Body of pancreas (tissue), 4 donors: Measurements from ENCODE around the gene CHST3. TPM values are rescaled to one million over a fixed set of nuclear protein-coding genes. Genes with fewer than 3 reads are reported as not detected.
A peak's percentile ranks its signal among the peaks of the same experiment; 100 is the strongest.

ENCODE experiments used
- ATAC-seq: fragments of 150-250 bp; one replicate; pipeline ENCODE4 v1.9.1; 2016
- DNase-seq, 4 donors: peaks; one replicate each; pipeline ENCODE4 v3.0.0-alpha.2; 2019
- H3K27ac ChIP-seq, 4 donors: fragments of 200-600 bp; sonication (generic); 1 replicate in 3 of 4; 2 replicates in 1 of 4; pipeline versions ENCODE4 v1.5.1 to v1.6.1; 2016 to 2019; ENCODE audit warnings: mild to moderate bottlenecking in 1 of 4, mixed read lengths in 1 of 4, moderate library complexity in 1 of 4
- H3K27me3 ChIP-seq, 2 donors: fragments of 200-600 bp; sonication (generic); one replicate each; pipeline ENCODE4 v1.6.0; 2016; ENCODE audit warnings: mild to moderate bottlenecking in 1 of 2
- H3K36me3 ChIP-seq, 2 donors: fragments of 200-600 bp; sonication (generic); replicated peaks in 1 of 2; 2 replicates each; pipeline ENCODE4 v1.5.1; 2016; ENCODE audit warnings: low read depth in 2 of 2; ENCODE audit not compliant: insufficient read depth in 1 of 2
- H3K4me1 ChIP-seq: fragments of 200-600 bp; sonication (generic); one replicate; pipeline ENCODE4 v1.6.0; 2016
- H3K4me3 ChIP-seq, 2 donors: fragments of 200-600 bp; sonication (generic); 1 replicate in 1 of 2; 2 replicates in 1 of 2; pipeline ENCODE4 v1.5.1; 2016 to 2019
- H3K9me3 ChIP-seq, 3 donors: fragments of 200-600 bp; sonication (generic); 1 replicate in 2 of 3; 2 replicates in 1 of 3; pipeline ENCODE4 v1.5.1; 2016
- POLR2A ChIP-seq, 3 donors: fragments of 450-650 bp; IDR thresholded peaks; one replicate each; pipeline ENCODE4 v1.6.1; 2016; ENCODE audit warnings: antibody characterized with exemption in 3 of 3, mild to moderate bottlenecking in 2 of 3
- WGBS, 2 donors: methylation state at CpG; one replicate each; pipeline ENCODE4 v1.1.5; 2017; 5-methylcytosine and 5-hydroxymethylcytosine counted together
- intact Hi-C: fragments of 100-400 bp; cut with DNase I; formaldehyde crosslinking; loops from one replicate; pipeline ENCODE4 v1.15.1; 2023
- total RNA-seq, 2 donors: library from RNA; depleted of rRNA; stranded (reverse); fragments of >200 nt; gene quantifications; one replicate each; pipeline ENCODE4 v1.1.0, GENCODE V29; 2016
- TF ChIP-seq, protein P1 (sequence below), 7 experiments: fragments of 450-650 bp in 4 of 7; fragments of 200-600 bp in 3 of 7; sonication (generic) in 3 of 7; IDR thresholded peaks; one replicate each; pipeline ENCODE4 v1.5.1; 2016 to 2019; ENCODE audit warnings: antibody characterized with exemption in 7 of 7

The CHST3 gene
- total RNA-seq, 2 donors from 2014 or later = 8.6 to 19.4 TPM

DNA sequence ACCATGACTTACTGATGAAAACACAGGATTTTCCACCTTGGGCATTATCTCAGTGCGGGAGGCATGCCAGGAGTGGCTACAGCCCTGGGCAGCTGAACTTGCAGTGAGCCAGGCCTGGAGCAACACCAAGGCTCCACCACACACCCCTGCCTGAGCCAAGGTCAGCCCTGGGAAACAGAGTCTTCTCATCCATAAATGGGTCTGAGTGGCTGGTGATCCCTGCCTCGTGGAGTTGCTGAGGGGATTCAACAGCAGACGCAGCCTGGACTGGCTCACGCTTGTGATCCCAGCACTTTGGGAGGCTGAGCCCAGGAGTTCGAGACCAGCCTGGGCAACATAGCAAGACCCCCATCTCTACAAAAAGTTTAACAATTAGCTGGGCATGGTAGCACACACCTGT lies 91.9 kb downstream of the CHST3 start:
- Histone ChIP-seq H3K9me3 (no peaks in the 10 kb centered on the region), H3K4me3 (no peak overlapping the region), H3K36me3 (no peaks in the 10 kb centered on the region), H3K27ac (peak overlapping the region in 3 of 4 donors; percentile 63 to 85 (median 69)), H3K4me1 (peaks cover 26% of the 10 kb centered on the region), H3K27me3 (no peaks in the 10 kb centered on the region)
- WGBS, 2 donors = 26 to 55% methylated on average over 3 to 5 of the region's 5 CpGs
- ATAC-seq = peak; percentile 87
- TF ChIP-seq, protein P1, sequence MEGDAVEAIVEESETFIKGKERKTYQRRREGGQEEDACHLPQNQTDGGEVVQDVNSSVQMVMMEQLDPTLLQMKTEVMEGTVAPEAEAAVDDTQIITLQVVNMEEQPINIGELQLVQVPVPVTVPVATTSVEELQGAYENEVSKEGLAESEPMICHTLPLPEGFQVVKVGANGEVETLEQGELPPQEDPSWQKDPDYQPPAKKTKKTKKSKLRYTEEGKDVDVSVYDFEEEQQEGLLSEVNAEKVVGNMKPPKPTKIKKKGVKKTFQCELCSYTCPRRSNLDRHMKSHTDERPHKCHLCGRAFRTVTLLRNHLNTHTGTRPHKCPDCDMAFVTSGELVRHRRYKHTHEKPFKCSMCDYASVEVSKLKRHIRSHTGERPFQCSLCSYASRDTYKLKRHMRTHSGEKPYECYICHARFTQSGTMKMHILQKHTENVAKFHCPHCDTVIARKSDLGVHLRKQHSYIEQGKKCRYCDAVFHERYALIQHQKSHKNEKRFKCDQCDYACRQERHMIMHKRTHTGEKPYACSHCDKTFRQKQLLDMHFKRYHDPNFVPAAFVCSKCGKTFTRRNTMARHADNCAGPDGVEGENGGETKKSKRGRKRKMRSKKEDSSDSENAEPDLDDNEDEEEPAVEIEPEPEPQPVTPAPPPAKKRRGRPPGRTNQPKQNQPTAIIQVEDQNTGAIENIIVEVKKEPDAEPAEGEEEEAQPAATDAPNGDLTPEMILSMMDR (IDR thresholded peaks at IDR 0.05) = no peak
- peak in 1 of 3 donors; percentile 17 for TF ChIP-seq POLR2A (IDR thresholded peaks at IDR 0.05)
- DNase-seq = peak; percentile 90 to 95 (median 94)
- intact Hi-C loops = no loop called here

DNA sequence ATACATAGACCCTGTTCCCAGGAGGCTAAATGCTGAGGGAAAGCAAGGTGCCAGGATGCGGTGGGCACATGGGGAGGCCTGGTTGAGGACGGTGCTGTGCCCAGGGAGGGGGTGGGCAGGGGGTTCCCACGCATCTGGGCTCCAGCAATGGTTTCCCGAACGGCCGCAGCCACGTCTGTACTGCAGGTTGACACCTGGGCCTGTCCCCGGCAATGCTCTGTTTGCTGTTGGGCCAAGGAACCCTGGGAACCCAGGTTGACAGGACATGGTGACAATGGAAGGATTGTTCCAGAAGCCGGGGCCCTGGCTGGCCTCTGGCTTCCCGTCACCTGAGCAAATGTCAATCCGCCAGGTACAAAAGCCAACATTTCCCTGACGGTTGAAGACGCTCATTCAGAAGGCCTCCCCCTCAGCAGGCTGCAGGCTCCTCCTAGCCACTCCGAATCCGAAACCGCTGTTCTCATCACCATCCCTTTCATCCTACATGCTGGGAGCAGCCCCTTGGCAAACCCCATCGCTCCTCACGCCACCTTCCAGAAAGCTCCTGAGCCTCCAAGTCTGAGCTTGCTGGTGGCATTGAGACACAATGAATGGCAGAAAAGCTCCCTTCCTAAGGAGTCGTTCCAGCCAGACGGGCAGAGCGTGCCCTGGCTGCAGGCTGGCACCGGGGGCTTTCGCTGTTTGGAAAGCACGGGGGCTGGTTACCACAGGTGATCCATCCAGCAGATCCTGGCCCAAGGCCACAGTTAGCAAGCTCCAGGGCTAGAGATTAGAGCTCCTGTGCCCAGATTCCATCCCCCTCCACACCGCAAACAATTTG lies 92.9 kb downstream of the CHST3 start:
- H3K27ac ChIP-seq = peak overlapping the region; percentile 60 to 85 (median 66)
- peak in 1 of 3 donors; percentile 52 for TF ChIP-seq POLR2A (IDR thresholded peaks at IDR 0.05)
- TF ChIP-seq, protein P1 (IDR thresholded peaks at IDR 0.05) = no peak

DNA sequence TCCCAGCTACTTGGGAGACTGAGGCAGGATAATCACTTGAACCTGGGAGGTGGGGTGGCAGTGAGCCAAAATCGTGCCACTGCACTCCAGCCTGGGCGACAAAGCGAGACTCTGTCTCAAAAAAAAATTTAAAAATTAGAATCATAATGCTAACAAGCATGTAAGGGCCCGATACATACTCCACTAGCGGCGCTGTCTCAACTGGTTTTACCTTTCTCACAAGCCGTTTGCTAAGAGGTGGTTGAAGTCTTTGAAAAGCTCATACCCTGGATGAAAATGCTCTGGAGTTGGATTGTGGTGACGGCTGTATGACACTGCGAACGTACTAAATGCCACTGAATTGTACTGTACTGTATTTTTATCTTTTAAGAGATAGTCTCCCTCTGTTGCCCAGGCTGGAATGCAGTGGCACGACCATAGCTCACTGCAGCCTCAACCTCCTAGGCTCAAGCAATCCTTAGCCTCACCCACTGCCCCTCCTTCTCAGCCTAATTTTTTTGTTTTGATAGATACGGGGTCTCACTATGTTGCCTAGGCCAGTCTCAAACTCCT lies 94.2 kb downstream of the CHST3 start:
- intact Hi-C loops = no loop called here

More for the DNA sequence above, 92.9 kb downstream of the CHST3 start:
- 20 to 29% methylated on average over 22 to 25 of the region's 25 CpGs for WGBS, 2 donors
- Histone ChIP-seq H3K27me3 (no peaks in the 10 kb centered on the region), H3K4me3 (no peak overlapping the region), H3K9me3 (no peaks in the 10 kb centered on the region), H3K36me3 (no peaks in the 10 kb centered on the region), H3K4me1 (peaks cover 26% of the 10 kb centered on the region)
- DNase-seq = peak; percentile 78 to 82 (median 81)
- peak; percentile 83 for ATAC-seq
- intact Hi-C loops = no loop called here

DNA sequence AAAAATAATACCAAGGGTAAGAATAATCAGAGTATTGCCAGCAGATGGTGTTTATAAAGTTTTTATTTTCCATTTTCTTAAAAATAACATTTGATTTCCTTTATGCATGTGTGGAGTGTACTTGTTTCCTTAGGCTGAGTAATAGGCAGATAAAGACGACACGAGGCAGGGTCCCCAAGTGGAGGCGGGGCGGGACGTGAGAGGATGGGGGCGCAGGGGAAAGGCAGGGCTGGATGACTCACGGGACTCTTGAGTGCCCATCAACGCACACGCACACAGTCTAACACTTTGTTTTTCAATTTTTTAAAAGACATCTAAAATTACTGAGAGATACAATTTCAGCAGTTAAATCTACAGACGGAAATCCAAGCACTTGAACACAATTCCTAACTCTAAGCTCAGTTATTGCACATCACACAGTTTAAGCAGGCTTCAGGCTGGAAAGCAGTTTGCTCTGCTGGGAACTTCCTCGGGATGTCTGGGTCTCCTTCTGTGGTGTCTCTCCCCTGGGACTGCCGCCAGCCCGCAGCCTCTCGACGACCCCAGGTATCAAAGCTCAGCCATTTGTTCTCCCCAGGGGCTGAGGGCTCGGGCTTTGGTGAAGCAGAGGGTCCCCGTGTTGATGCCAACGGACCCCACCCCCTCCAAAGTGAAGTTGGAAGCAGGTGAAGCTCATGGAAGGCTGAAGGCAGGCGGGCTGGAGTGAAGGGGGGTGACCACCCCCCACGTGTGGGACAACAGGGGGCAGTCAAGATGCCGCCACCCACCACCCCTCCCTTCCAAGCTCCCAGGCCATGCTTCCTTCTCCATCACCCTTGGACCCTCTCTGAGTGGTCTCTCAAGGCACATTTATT lies 95.0 kb downstream of the CHST3 start:
- intact Hi-C loops = no loop called here
- Histone ChIP-seq H3K27me3 (no peaks in the 10 kb centered on the region), H3K27ac (no peak overlapping the region), H3K4me3 (no peak overlapping the region), H3K9me3 (no peaks in the 10 kb centered on the region), H3K36me3 (no peaks in the 10 kb centered on the region), H3K4me1 (peaks cover 26% of the 10 kb centered on the region)
- TF ChIP-seq, protein P1 (IDR thresholded peaks at IDR 0.05) = no peak
- TF ChIP-seq POLR2A (IDR thresholded peaks at IDR 0.05) = no peak
- ATAC-seq (no peak), DNase-seq (no peak)
- 73 to 77% methylated on average over 13 to 20 of the region's 21 CpGs for WGBS, 2 donors

More for the DNA sequence above, 94.2 kb downstream of the CHST3 start:
- H3K27ac ChIP-seq = no peak overlapping the region
- DNase-seq (no peak), ATAC-seq (no peak)
- no peak overlapping the region for H3K4me3 ChIP-seq
- WGBS, 2 donors = 85 to 93% methylated on average over 12 of the region's 12 CpGs
- no peaks in the 10 kb centered on the region for H3K9me3 ChIP-seq
- TF ChIP-seq POLR2A (IDR thresholded peaks at IDR 0.05) = no peak
- TF ChIP-seq, protein P1 (IDR thresholded peaks at IDR 0.05) = no peak
- no peaks in the 10 kb centered on the region for H3K27me3 ChIP-seq
- H3K4me1 ChIP-seq = peaks cover 26% of the 10 kb centered on the region
- H3K36me3 ChIP-seq = no peaks in the 10 kb centered on the region
